WTC11 (cell line): Measurements from ENCODE around the gene SLIT3. TPM values are rescaled to one million over a fixed set of nuclear protein-coding genes. Genes with fewer than 3 reads are reported as not detected.

Experiments
- ATAC-seq: fragments of 200-7000 bp; cut with Tn5 transposase; 2 replicates; pipeline ENCODE4 v1.10.0; 2021; ENCODE audit warnings: mild to moderate bottlenecking, moderate library complexity
- CTCF ChIA-PET: fragments of 300-600 bp; sonication (Branson Sonifier 250); formaldehyde crosslinking; loops from one replicate; lab custom pipeline; 2021; ENCODE audit warnings: antibody characterized with exemption; lab: Charles Lee
- POLR2A ChIA-PET: fragments of 350-600 bp; sonication (Branson Sonifier 250); formaldehyde crosslinking; loops from one replicate; lab custom pipeline; 2021; ENCODE audit warnings: antibody characterized with exemption; lab: Charles Lee
- DNase-seq: peaks from one replicate; pipeline ENCODE4 v3.0.0; 2021; ENCODE audit warnings: low spot score
- H3K27ac Mint-ChIP-seq: 2 replicates; pipeline ENCODE4 v1.8.0; 2021; ENCODE audit warnings: mixed read lengths
- H3K27me3 Mint-ChIP-seq: 2 replicates; pipeline ENCODE4 v1.8.0; 2021; ENCODE audit warnings: low read depth, mild to moderate bottlenecking, moderate library complexity, mixed read lengths
- H3K36me3 Mint-ChIP-seq: 2 replicates; pipeline ENCODE4 v1.8.0; 2021; ENCODE audit warnings: mixed read lengths
- H3K4me1 Mint-ChIP-seq: 2 replicates; pipeline ENCODE4 v1.8.0; 2022; ENCODE audit warnings: mixed read lengths
- H3K4me3 Mint-ChIP-seq: 2 replicates; pipeline ENCODE4 v1.8.0; 2021; ENCODE audit warnings: mild to moderate bottlenecking, moderate library complexity, mixed read lengths
- H3K9me3 Mint-ChIP-seq: 2 replicates; pipeline ENCODE4 v1.8.0; 2021; ENCODE audit warnings: mixed read lengths
- ATF1 ChIP-seq: sonication (generic); formaldehyde crosslinking; IDR thresholded peaks from 2 replicates; pipeline ENCODE4 v1.8.1; 2023; ENCODE audit warnings: mild to moderate bottlenecking, moderate library complexity, missing genetic modification reagents
- CREM ChIP-seq: sonication (generic); formaldehyde crosslinking; IDR thresholded peaks from 2 replicates; pipeline ENCODE4 v1.8.1; 2022; ENCODE audit warnings: mild to moderate bottlenecking, missing genetic modification reagents, moderate library complexity
- ELF4 ChIP-seq: sonication (generic); formaldehyde crosslinking; IDR thresholded peaks from 2 replicates; pipeline ENCODE4 v1.8.1; 2022; ENCODE audit warnings: low read depth, mild to moderate bottlenecking, moderate library complexity, missing genetic modification reagents
- ETV6 ChIP-seq: sonication (generic); formaldehyde crosslinking; IDR thresholded peaks from 2 replicates; pipeline ENCODE4 v1.8.1; 2022; ENCODE audit warnings: mild to moderate bottlenecking, missing genetic modification reagents
- FOXK1 ChIP-seq: sonication (generic); formaldehyde crosslinking; IDR thresholded peaks from 2 replicates; pipeline ENCODE4 v1.8.0; 2022; ENCODE audit warnings: mild to moderate bottlenecking, moderate library complexity, missing genetic modification reagents
- OVOL2 ChIP-seq: fragments of 250-450 bp; sonication (Bioruptor Pico); IDR thresholded peaks from 2 replicates; pipeline ENCODE4 v1.9.0; 2021; ENCODE audit warnings: mild to moderate bottlenecking, borderline replicate concordance
- RELA ChIP-seq: sonication (generic); formaldehyde crosslinking; IDR thresholded peaks from 2 replicates; pipeline ENCODE4 v1.8.1; 2022; ENCODE audit warnings: missing genetic modification reagents, mild to moderate bottlenecking, borderline replicate concordance
- SMAD3 ChIP-seq: sonication (generic); formaldehyde crosslinking; IDR thresholded peaks from 2 replicates; pipeline ENCODE4 v1.8.0; 2022; ENCODE audit warnings: missing genetic modification reagents, mild to moderate bottlenecking, borderline replicate concordance
- TP53 ChIP-seq: sonication (generic); formaldehyde crosslinking; IDR thresholded peaks from 2 replicates; pipeline ENCODE4 v1.8.1; 2023; ENCODE audit warnings: mild to moderate bottlenecking, missing genetic modification reagents
- ZNF121 ChIP-seq: sonication (generic); formaldehyde crosslinking; IDR thresholded peaks from 2 replicates; pipeline ENCODE4 v1.8.0; 2023; ENCODE audit warnings: missing genetic modification reagents
- ZNF317 ChIP-seq: sonication (generic); formaldehyde crosslinking; IDR thresholded peaks from 2 replicates; pipeline ENCODE4 v1.8.1; 2023; ENCODE audit warnings: low read depth, mild to moderate bottlenecking, moderate library complexity, missing genetic modification reagents, borderline replicate concordance
- total RNA-seq: library from RNA; stranded (reverse); gene quantifications from 3 replicates; pipeline ENCODE4 v1.2.3, GENCODE V29; 2021
- TF ChIP-seq, protein P1 (sequence below): sonication (generic); formaldehyde crosslinking; IDR thresholded peaks from 2 replicates; pipeline ENCODE4 v1.8.0; 2023; ENCODE audit warnings: missing genetic modification reagents, mild to moderate bottlenecking, borderline replicate concordance
- TF ChIP-seq, protein P2 (sequence below): sonication (generic); formaldehyde crosslinking; IDR thresholded peaks from 2 replicates; pipeline ENCODE4 v1.8.1; 2023; ENCODE audit warnings: mild to moderate bottlenecking, missing genetic modification reagents, borderline replicate concordance
- TF ChIP-seq, protein P3 (sequence below): sonication (generic); formaldehyde crosslinking; IDR thresholded peaks from 2 replicates; pipeline ENCODE4 v1.8.1; 2023; ENCODE audit warnings: mild to moderate bottlenecking, missing genetic modification reagents, moderate library complexity
- TF ChIP-seq, protein P4 (sequence below): fragments of 250-450 bp; sonication (Bioruptor Pico); IDR thresholded peaks from 2 replicates; pipeline ENCODE4 v1.9.0; 2021; ENCODE audit warnings: mild to moderate bottlenecking

SLIT3 gene
- total RNA-seq, 1 experiment from 2014 or later: 1.9 TPM

DNA sequence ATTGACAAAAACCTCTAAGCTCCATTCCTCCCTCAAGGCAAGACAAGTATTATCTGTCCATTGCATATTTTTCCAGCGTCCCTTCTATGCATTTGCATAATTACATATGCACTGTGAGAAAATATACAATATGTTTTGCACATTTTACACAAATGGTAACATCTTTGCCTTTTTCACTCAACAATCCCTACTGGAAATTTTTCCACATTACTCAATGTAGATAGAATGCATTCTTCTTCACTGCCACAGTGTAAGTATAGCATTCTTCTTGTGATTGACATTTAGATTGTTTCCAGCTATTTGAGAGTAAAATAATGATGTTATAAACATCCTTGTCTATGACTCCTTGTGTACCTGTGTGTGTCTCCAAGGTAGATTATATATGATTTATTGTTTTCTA lies 205.0 kb downstream of the SLIT3 start (continued):
- TF ChIP-seq, protein P1, sequence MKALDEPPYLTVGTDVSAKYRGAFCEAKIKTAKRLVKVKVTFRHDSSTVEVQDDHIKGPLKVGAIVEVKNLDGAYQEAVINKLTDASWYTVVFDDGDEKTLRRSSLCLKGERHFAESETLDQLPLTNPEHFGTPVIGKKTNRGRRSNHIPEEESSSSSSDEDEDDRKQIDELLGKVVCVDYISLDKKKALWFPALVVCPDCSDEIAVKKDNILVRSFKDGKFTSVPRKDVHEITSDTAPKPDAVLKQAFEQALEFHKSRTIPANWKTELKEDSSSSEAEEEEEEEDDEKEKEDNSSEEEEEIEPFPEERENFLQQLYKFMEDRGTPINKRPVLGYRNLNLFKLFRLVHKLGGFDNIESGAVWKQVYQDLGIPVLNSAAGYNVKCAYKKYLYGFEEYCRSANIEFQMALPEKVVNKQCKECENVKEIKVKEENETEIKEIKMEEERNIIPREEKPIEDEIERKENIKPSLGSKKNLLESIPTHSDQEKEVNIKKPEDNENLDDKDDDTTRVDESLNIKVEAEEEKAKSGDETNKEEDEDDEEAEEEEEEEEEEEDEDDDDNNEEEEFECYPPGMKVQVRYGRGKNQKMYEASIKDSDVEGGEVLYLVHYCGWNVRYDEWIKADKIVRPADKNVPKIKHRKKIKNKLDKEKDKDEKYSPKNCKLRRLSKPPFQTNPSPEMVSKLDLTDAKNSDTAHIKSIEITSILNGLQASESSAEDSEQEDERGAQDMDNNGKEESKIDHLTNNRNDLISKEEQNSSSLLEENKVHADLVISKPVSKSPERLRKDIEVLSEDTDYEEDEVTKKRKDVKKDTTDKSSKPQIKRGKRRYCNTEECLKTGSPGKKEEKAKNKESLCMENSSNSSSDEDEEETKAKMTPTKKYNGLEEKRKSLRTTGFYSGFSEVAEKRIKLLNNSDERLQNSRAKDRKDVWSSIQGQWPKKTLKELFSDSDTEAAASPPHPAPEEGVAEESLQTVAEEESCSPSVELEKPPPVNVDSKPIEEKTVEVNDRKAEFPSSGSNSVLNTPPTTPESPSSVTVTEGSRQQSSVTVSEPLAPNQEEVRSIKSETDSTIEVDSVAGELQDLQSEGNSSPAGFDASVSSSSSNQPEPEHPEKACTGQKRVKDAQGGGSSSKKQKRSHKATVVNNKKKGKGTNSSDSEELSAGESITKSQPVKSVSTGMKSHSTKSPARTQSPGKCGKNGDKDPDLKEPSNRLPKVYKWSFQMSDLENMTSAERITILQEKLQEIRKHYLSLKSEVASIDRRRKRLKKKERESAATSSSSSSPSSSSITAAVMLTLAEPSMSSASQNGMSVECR (CRISPR knock-in tag): no peak
- TF ChIP-seq RELA (CRISPR knock-in tag) (no peak), OVOL2 (CRISPR knock-in tag) (no peak), ATF1 (CRISPR knock-in tag) (no peak)

DNA sequence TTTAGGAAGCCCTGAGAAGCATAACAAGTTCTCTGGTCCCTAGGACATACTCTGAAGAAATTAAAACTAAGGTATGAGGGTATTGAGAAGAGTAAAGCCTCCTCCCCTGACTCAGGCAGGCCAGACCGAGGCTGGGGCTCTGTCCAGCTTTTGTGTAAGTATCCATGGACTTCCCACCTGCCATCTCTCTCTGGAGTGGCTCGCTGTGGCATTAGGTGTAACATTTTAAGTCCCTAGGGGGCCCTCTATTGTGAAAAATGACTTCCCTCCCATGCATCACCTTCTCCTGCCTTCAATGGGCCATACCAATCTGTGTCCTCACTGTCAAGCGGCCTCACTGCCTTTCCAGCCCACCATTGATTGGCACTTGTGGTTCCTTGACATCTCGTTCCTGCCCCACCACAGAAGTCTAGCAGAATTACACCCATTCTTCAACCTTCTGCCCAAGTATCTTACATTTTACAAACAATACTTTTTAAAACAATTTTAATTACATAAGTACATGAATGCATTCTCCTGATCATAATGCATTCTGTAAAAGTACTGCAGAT lies 205.5 kb downstream of the SLIT3 start:
- Mint-ChIP-seq H3K27me3 (no peaks in the 10 kb centered on the region; the same call in 1 of the 2 replicates), H3K27ac (no peak overlapping the region), H3K36me3 (peaks cover 9% of the 10 kb centered on the region), H3K4me1 (peaks cover 23% of the 10 kb centered on the region), H3K4me3 (no peak overlapping the region), H3K9me3 (peaks cover 10% of the 10 kb centered on the region)
- ChIA-PET CTCF (no interaction called here), POLR2A (no interaction called here)
- TF ChIP-seq FOXK1 (CRISPR knock-in tag): no peak
- TF ChIP-seq ETV6 (CRISPR knock-in tag): no peak
- ATAC-seq (no peak), DNase-seq (no peak)

DNA sequence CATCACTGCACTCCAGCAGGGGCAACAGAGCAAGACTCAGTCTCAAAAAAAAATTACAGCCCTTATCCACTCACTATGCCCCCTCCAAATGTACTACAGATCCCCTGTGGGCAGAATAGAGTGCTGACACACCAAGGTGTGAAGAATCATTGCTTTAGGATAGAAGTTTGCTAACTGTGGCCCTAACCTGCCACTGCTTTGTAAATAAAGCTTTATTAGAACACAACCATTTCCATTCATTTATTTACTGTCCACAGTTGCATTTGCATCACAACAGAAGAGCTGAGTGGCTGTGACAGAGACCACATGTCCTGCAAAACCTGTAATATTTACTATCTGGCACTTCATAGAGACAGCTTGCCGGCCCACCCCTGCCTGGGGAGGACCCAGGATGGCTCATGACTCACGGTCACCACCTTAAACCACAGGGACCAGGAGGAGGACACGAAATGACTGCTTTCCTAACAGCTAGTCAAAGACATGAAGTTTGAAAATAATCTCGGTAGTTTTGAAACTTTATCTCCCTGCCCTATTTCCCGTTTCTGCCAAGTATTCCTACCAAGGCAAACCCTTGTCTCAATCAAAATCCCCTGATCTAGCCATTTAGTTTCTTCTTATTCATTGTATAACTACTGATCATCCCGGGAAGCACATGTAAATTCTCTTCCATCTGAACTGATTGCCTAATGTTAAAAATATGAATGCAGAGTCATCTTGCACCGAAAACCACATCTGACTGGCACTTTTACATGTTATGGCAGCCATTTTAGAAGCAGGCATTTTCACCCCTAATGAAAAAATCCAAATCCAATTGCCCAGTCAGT lies 206.1 kb downstream of the SLIT3 start:
- Mint-ChIP-seq H3K36me3 (peaks cover 14% of the 10 kb centered on the region), H3K4me3 (no peak overlapping the region), H3K27me3 (no peaks in the 10 kb centered on the region; the same call in 1 of the 2 replicates), H3K9me3 (peaks cover 17% of the 10 kb centered on the region), H3K4me1 (peaks cover 17% of the 10 kb centered on the region), H3K27ac (no peak overlapping the region)
- TF ChIP-seq ZNF121 (peak; percentile 34; the same call in 1 of the 2 replicates), SMAD3 (CRISPR knock-in tag) (no peak)
- no peak for DNase-seq
- ATAC-seq: no peak
- ChIA-PET POLR2A (no interaction called here), CTCF (no interaction called here)

DNA sequence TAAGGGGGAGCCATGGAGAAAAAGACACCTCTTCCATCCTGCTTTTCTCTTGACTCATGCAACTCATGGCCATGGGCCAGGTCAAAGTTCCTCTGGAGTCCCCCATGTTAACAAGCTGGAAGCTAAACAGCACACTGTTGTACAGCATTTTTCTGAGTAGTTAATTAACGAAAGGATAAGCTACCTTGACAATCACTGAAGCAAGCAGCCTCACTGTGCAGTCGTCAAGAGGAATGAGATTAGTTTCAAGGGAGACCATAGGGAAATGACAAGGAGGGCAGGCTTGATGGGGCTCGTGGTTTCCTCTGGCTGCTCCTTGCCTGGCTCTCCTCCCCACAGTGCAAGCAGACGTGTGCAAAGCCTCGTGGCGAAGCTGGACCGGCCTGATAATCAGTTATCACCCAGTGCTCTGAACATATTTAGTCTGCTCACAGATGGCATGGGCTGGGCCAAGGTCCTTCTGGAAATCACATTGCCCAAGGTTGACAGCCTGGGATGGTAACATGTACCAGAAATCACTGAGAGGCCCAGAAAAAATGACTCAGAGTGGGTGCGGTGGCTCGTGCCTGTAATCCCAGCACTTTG lies 209.5 kb downstream of the SLIT3 start:
- Mint-ChIP-seq H3K36me3 (peaks cover 18% of the 10 kb centered on the region), H3K9me3 (peaks cover 22% of the 10 kb centered on the region), H3K4me3 (no peak overlapping the region), H3K4me1 (peaks cover 38% of the 10 kb centered on the region)
- TF ChIP-seq ZNF317 (CRISPR knock-in tag) (no peak), CREM (CRISPR knock-in tag) (no peak), ELF4 (no peak), TP53 (CRISPR knock-in tag) (no peak)
- TF ChIP-seq, protein P2, sequence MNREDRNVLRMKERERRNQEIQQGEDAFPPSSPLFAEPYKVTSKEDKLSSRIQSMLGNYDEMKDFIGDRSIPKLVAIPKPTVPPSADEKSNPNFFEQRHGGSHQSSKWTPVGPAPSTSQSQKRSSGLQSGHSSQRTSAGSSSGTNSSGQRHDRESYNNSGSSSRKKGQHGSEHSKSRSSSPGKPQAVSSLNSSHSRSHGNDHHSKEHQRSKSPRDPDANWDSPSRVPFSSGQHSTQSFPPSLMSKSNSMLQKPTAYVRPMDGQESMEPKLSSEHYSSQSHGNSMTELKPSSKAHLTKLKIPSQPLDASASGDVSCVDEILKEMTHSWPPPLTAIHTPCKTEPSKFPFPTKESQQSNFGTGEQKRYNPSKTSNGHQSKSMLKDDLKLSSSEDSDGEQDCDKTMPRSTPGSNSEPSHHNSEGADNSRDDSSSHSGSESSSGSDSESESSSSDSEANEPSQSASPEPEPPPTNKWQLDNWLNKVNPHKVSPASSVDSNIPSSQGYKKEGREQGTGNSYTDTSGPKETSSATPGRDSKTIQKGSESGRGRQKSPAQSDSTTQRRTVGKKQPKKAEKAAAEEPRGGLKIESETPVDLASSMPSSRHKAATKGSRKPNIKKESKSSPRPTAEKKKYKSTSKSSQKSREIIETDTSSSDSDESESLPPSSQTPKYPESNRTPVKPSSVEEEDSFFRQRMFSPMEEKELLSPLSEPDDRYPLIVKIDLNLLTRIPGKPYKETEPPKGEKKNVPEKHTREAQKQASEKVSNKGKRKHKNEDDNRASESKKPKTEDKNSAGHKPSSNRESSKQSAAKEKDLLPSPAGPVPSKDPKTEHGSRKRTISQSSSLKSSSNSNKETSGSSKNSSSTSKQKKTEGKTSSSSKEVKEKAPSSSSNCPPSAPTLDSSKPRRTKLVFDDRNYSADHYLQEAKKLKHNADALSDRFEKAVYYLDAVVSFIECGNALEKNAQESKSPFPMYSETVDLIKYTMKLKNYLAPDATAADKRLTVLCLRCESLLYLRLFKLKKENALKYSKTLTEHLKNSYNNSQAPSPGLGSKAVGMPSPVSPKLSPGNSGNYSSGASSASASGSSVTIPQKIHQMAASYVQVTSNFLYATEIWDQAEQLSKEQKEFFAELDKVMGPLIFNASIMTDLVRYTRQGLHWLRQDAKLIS: no peak
- TF ChIP-seq, protein P3, sequence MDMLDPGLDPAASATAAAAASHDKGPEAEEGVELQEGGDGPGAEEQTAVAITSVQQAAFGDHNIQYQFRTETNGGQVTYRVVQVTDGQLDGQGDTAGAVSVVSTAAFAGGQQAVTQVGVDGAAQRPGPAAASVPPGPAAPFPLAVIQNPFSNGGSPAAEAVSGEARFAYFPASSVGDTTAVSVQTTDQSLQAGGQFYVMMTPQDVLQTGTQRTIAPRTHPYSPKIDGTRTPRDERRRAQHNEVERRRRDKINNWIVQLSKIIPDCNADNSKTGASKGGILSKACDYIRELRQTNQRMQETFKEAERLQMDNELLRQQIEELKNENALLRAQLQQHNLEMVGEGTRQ (CRISPR knock-in tag): no peak
- TF ChIP-seq, protein P4, sequence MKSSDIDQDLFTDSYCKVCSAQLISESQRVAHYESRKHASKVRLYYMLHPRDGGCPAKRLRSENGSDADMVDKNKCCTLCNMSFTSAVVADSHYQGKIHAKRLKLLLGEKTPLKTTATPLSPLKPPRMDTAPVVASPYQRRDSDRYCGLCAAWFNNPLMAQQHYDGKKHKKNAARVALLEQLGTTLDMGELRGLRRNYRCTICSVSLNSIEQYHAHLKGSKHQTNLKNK (CRISPR knock-in tag): no peak
- TF ChIP-seq, all 79 proteins: peak for 0
- DNase-seq (no peak), ATAC-seq (no peak)
- Mint-ChIP-seq H3K27ac (no peak overlapping the region), H3K27me3 (no peaks in the 10 kb centered on the region; the same call in 1 of the 2 replicates)
- POLR2A ChIA-PET: no interaction called here
- CTCF ChIA-PET: no interaction called here
